Fibroblast of lung (primary cell): ENCODE results near the gene UBL7.

ENCODE experiments used
- CTCF ChIP-seq, 2 donors: IDR thresholded peaks in 1 of 2; conservative IDR thresholded peaks in 1 of 2; 1 replicate in 1 of 2; 2 replicates in 1 of 2; pipeline ENCODE4 v1.5.1; 2011 to 2012; ENCODE audit warnings: low read length in 2 of 2, control low read depth in 1 of 2, inconsistent platforms in 1 of 2, low read depth in 1 of 2, mild to moderate bottlenecking in 1 of 2
- EZH2 ChIP-seq: IDR thresholded peaks from 2 replicates; pipeline ENCODE4 v1.5.1; 2012; ENCODE audit warnings: low read length, control low read depth, mild to moderate bottlenecking; ENCODE audit errors: missing control alignments

GRCh38 chr15:74419432-74419831 lies 41.5 kb downstream of the UBL7 start:
- no peak for TF ChIP-seq CTCF (conservative IDR thresholded peaks at IDR 0.05 in 1 of 2, IDR thresholded peaks at IDR 0.05 in 1 of 2; ENCODE audit: low read depth in 1 of 2, low read length in 2 of 2)
- no peak for TF ChIP-seq EZH2
